GM06990 (cell line): ENCODE results near the gene STK11IP.

Experiments
- DNase-seq: peaks from one replicate; pipeline ENCODE4 v3.0.0-alpha.2; 2011; ENCODE audit not compliant: insufficient read length; ENCODE audit errors: extremely low read depth
- H3K27me3 ChIP-seq: replicated peaks from 2 replicates; pipeline ENCODE4 v1.6.0; 2011; ENCODE audit warnings: low read length; ENCODE audit not compliant: control insufficient read depth, insufficient read depth
- H3K36me3 ChIP-seq: 2 replicates; pipeline ENCODE4 v1.5.1; 2011; ENCODE audit warnings: low read length; ENCODE audit not compliant: control insufficient read depth, insufficient read depth
- H3K4me3 ChIP-seq: replicated peaks from 2 replicates; pipeline ENCODE4 v1.5.1; 2011; ENCODE audit warnings: low read depth, mild to moderate bottlenecking, control low read depth, low read length
- CTCF ChIP-seq: IDR thresholded peaks from 2 replicates; pipeline ENCODE4 v1.5.1; 2011; ENCODE audit warnings: low read length, control low read depth, mild to moderate bottlenecking, inconsistent platforms; ENCODE audit not compliant: insufficient read depth, poor library complexity, severe bottlenecking

The STK11IP gene

DNA sequence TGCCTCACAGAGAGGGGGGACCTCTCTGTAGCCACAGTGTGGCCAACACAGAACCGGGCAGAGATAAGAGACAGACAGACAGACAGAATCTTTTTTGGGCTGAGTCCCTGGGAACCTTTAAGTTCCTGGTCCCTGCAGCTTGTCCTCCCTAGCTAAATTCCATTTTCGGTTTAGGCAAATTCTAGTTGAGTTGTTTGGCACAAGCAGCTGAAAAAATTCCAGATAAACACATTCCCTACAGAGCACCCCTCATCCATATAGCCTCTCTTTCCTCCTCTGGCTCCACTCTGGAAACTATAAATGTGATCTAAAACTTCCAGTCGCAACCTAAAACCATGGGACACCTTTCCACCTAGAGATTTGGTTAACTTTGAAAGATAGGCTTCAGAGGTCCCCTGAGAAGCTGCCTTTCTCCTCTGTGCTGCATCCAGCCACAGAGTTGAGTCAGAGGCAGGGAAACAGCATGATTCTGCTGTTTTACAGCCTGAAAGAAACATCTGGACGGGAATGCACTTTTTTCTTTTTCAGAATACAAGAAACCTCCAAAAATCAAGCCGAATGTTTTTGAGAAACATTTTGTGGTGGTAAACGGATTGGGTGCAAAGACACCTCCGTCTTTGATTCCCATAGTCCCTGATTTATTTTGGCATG is 60.7 kb downstream of the STK11IP start:
- no peaks in the 10 kb centered on the region for H3K36me3 ChIP-seq
- H3K27me3 ChIP-seq: no peaks in the 10 kb centered on the region
- no peak for TF ChIP-seq CTCF
- no peak for DNase-seq
- no peak overlapping the region for H3K4me3 ChIP-seq

GRCh38 chr2:219658874-219659273 is 61.2 kb downstream of the STK11IP start:
- DNase-seq: no peak
- TF ChIP-seq CTCF: no peak
- no peaks in the 10 kb centered on the region for H3K27me3 ChIP-seq
- H3K36me3 ChIP-seq: no peaks in the 10 kb centered on the region
- no peak overlapping the region for H3K4me3 ChIP-seq

DNA sequence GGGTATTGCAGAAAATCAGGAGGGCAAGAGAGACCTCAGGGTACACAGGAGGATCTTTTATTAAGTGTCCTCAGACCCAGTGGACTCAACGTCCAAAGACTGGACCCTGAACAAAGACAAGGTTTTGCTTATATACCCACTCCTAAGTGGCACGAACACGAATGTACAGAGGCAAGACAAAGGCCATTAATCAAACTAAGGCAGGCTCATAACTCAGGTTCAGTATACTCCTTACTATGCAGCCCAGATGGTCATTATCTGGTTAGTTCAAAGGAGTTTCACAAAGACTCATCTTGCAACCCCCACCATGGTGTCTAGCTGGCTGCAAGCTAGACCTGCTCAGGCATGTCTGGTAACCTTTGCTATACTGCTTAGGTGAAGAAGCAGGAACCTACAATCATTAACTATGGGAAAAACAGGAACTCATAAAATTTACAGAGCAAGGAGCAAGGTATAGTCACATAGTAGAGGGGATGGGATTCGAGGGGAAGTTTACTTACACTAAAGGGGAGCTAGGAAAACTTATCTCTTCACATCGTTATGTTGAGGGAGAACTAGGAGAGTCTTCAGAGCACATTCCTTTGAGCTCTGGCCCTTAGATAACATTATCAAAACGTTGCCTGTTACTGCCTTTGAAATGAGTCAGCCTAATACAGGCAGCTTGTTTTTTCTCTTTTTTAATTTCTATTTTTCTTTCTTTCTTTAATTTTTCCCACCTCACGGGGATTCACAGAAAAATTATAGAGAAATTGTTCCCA is 63.7 kb downstream of the STK11IP start:
- no peak for DNase-seq
- no peaks in the 10 kb centered on the region for H3K36me3 ChIP-seq
- no peak overlapping the region; the same call in 1 of the 2 replicates for H3K4me3 ChIP-seq
- H3K27me3 ChIP-seq: no peaks in the 10 kb centered on the region
- no peak for TF ChIP-seq CTCF

- no peak for DNase-seq
- no peak overlapping the region for H3K4me3 ChIP-seq
- TF ChIP-seq CTCF: no peak
Measured at GRCh38 chr2:219661955-219662395, 64.3 kb downstream of the STK11IP start.

GRCh38 chr2:219662566-219662965 is 64.9 kb downstream of the STK11IP start:
- DNase-seq: no peak
- no peak for TF ChIP-seq CTCF
- no peaks in the 10 kb centered on the region for H3K36me3 ChIP-seq
- H3K4me3 ChIP-seq: no peak overlapping the region
- no peaks in the 10 kb centered on the region for H3K27me3 ChIP-seq

More at GRCh38 chr2:219661955-219662395, 64.3 kb downstream of the STK11IP start:
- Histone ChIP-seq H3K27me3 (no peaks in the 10 kb centered on the region), H3K36me3 (no peaks in the 10 kb centered on the region)
